ENCODE results near the gene SH3PXD2B. TPM values are rescaled to one million over a fixed set of nuclear protein-coding genes. Genes with fewer than 3 reads are reported as not detected.

SH3PXD2B gene
- total and polyA plus RNA-seq, 7 experiments from 2014 or later = 0.15 to 1.1 (median 0.28) TPM; not detected in 1

- no peaks in the 10 kb centered on the region for H3K27me3 Mint-ChIP-seq
- Histone ChIP-seq H3K36me3 (ENCODE audit: control insufficient read depth in 2 of 3, insufficient read depth in 3 of 3, low read length in 3 of 3) (no peaks in the 10 kb centered on the region), H3K27ac (ENCODE audit: low read depth, low read length) (no peak overlapping the region), H3K27me3 (ENCODE audit: control insufficient read depth in 2 of 2, insufficient read depth in 2 of 2, low read length in 2 of 2) (no peaks in the 10 kb centered on the region), H3K9me3 (ENCODE audit: control insufficient read depth in 2 of 3, low read length in 3 of 3) (no peaks in the 10 kb centered on the region), H3K4me3 (ENCODE audit: low read length) (no peak overlapping the region), H3K4me1 (ENCODE audit: control insufficient read depth in 2 of 2, insufficient read depth in 2 of 2, low read length in 2 of 2) (no peaks in the 10 kb centered on the region)
- H3K4me1 Mint-ChIP-seq = peaks cover 0 to 6% (median 0%) of the 10 kb centered on the region in 7 donors
- POLR2A ChIA-PET = no interaction called here
- CTCF ChIA-PET = no interaction called here
- H3K36me3 Mint-ChIP-seq = no peaks in the 10 kb centered on the region
- ATAC-seq (no peak), DNase-seq (no peak)
- H3K4me3 Mint-ChIP-seq = no peak overlapping the region
- intact Hi-C loops (cut with micrococcal nuclease) = no loop called here
- H3K27ac Mint-ChIP-seq = no peak overlapping the region
- no peaks in the 10 kb centered on the region for H3K9me3 Mint-ChIP-seq
These were observed 128.9 kb downstream of the SH3PXD2B start for GRCh38 chr5:172325452-172325851.

GRCh38 chr5:172322028-172322965 is 132.0 kb downstream of the SH3PXD2B start:
- H3K27me3 Mint-ChIP-seq = peaks cover 0 to under 1% (median 0%) of the 10 kb centered on the region in 5 donors
- no peak overlapping the region for H3K4me3 Mint-ChIP-seq
- no peak for DNase-seq
- no peak overlapping the region for H3K27ac Mint-ChIP-seq
- Histone ChIP-seq H3K4me3 (ENCODE audit: low read length) (no peak overlapping the region), H3K36me3 (ENCODE audit: control insufficient read depth in 2 of 3, insufficient read depth in 3 of 3, low read length in 3 of 3) (no peaks in the 10 kb centered on the region), H3K9me3 (ENCODE audit: control insufficient read depth in 2 of 3, low read length in 3 of 3) (no peaks in the 10 kb centered on the region), H3K27me3 (ENCODE audit: control insufficient read depth in 2 of 2, insufficient read depth in 2 of 2, low read length in 2 of 2) (no peaks in the 10 kb centered on the region), H3K27ac (ENCODE audit: low read depth, low read length) (no peak overlapping the region), H3K4me1 (ENCODE audit: control insufficient read depth in 2 of 2, insufficient read depth in 2 of 2, low read length in 2 of 2) (no peaks in the 10 kb centered on the region)
- intact Hi-C loops (cut with micrococcal nuclease) = no loop called here
- CTCF ChIA-PET = no interaction called here
- peaks cover 0 to 6% (median 0%) of the 10 kb centered on the region in 7 donors for H3K4me1 Mint-ChIP-seq
- no peaks in the 10 kb centered on the region for H3K36me3 Mint-ChIP-seq
- no peaks in the 10 kb centered on the region for H3K9me3 Mint-ChIP-seq
- POLR2A ChIA-PET = no interaction called here
- no peak for ATAC-seq

GRCh38 chr5:172321593-172321992 is 132.7 kb downstream of the SH3PXD2B start:
- CTCF ChIA-PET = no interaction called here
- Mint-ChIP-seq H3K4me3 (no peak overlapping the region), H3K27ac (peak overlapping the region in 2 of 9 donors; percentile 10 to 59), H3K4me1 (peaks cover 0 to 6% (median 0%) of the 10 kb centered on the region in 7 donors), H3K27me3 (peaks cover 0 to 3% (median 0%) of the 10 kb centered on the region in 5 donors), H3K9me3 (no peaks in the 10 kb centered on the region), H3K36me3 (no peaks in the 10 kb centered on the region)
- Histone ChIP-seq H3K27ac (ENCODE audit: low read depth, low read length) (no peak overlapping the region), H3K27me3 (ENCODE audit: control insufficient read depth in 2 of 2, insufficient read depth in 2 of 2, low read length in 2 of 2) (no peaks in the 10 kb centered on the region), H3K36me3 (ENCODE audit: control insufficient read depth in 2 of 3, insufficient read depth in 3 of 3, low read length in 3 of 3) (no peaks in the 10 kb centered on the region), H3K4me3 (ENCODE audit: low read length) (no peak overlapping the region), H3K9me3 (ENCODE audit: control insufficient read depth in 2 of 3, low read length in 3 of 3) (no peaks in the 10 kb centered on the region), H3K4me1 (ENCODE audit: control insufficient read depth in 2 of 2, insufficient read depth in 2 of 2, low read length in 2 of 2) (no peaks in the 10 kb centered on the region)
- POLR2A ChIA-PET = no interaction called here
- ATAC-seq (no peak), DNase-seq (no peak)
- intact Hi-C loops (cut with micrococcal nuclease) = no loop called here

GRCh38 chr5:172319708-172320441 is 134.4 kb downstream of the SH3PXD2B start:
- Histone ChIP-seq H3K4me3 (ENCODE audit: low read length) (no peak overlapping the region), H3K36me3 (ENCODE audit: control insufficient read depth in 2 of 3, insufficient read depth in 3 of 3, low read length in 3 of 3) (no peaks in the 10 kb centered on the region), H3K9me3 (ENCODE audit: control insufficient read depth in 2 of 3, low read length in 3 of 3) (no peaks in the 10 kb centered on the region), H3K27ac (ENCODE audit: low read depth, low read length) (no peak overlapping the region), H3K27me3 (ENCODE audit: control insufficient read depth in 2 of 2, insufficient read depth in 2 of 2, low read length in 2 of 2) (no peaks in the 10 kb centered on the region), H3K4me1 (ENCODE audit: control insufficient read depth in 2 of 2, insufficient read depth in 2 of 2, low read length in 2 of 2) (no peaks in the 10 kb centered on the region)
- intact Hi-C loops (cut with micrococcal nuclease) = no loop called here
- no peaks in the 10 kb centered on the region for H3K36me3 Mint-ChIP-seq
- peaks cover 0 to 3% (median 0%) of the 10 kb centered on the region in 5 donors for H3K27me3 Mint-ChIP-seq
- ChIA-PET CTCF (interaction anchor here (0.6 kb wide), 1 partner anchor 14 kb away, joined by 4 read pairs; no protein-coding TSS in a partner anchor), POLR2A (no interaction called here)
- H3K4me1 Mint-ChIP-seq = peaks cover 0 to 6% (median 0%) of the 10 kb centered on the region in 7 donors
- no peaks in the 10 kb centered on the region for H3K9me3 Mint-ChIP-seq
- no peak overlapping the region for H3K27ac Mint-ChIP-seq
- ATAC-seq (no peak), DNase-seq (no peak)
- H3K4me3 Mint-ChIP-seq = no peak overlapping the region

DNA sequence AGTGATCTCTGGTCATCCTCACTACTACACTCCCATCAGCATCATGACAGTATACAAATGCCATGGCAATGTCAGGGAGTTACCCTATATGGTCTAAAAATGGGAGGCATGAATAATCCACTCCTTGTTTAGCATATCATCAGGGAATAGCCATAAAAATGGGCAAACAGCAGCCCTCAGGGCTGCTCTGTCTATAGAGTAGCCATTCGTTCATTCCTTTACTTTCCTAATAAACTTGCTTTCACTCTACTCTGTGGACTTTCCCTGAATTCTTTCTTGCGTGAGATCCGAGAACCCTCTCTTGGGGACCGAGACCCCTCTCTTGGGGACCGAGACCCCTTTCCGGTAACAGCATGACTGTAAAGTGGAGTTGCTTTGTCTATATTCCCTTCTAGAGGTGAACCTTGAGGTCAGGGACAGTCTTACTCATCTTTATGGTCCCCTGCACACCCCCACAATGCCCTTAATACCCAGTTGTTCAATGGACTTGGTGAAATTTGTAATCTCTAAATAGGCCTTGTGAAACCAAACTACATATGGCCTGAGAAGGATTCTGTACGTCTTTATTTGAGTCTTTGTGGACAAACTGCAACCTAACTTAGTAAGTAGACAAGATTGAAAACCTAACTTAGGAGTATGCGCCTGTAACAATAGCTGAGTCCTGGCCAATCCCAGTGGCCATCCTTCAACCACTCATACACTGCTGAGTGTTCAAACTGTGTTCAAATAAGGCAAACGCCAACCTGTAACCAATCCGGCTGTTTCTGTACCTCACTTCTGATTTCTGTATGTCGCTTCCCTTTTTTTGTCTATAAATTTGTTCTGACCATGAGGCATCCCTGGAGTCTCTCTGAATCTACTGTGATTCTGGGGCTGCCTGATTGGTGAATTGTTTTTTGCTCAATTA is 138.5 kb downstream of the SH3PXD2B start:
- no peaks in the 10 kb centered on the region for H3K4me1 ChIP-seq (ENCODE audit: control insufficient read depth in 2 of 2, insufficient read depth in 2 of 2, low read length in 2 of 2)
- CTCF ChIA-PET = interaction anchor here (0.6 kb wide), 1 partner anchor 317 kb away, joined by 3 read pairs; no protein-coding TSS in a partner anchor
- H3K9me3 Mint-ChIP-seq = no peaks in the 10 kb centered on the region
- H3K36me3 ChIP-seq (ENCODE audit: control insufficient read depth in 2 of 3, insufficient read depth in 3 of 3, low read length in 3 of 3) = no peaks in the 10 kb centered on the region
- no peak overlapping the region for H3K27ac ChIP-seq (ENCODE audit: low read depth, low read length)
- H3K9me3 ChIP-seq (ENCODE audit: control insufficient read depth in 2 of 3, low read length in 3 of 3) = no peaks in the 10 kb centered on the region
- no peaks in the 10 kb centered on the region for H3K4me1 Mint-ChIP-seq
- H3K4me3 Mint-ChIP-seq = no peak overlapping the region
- no peak overlapping the region for H3K4me3 ChIP-seq (ENCODE audit: low read length)
- H3K27me3 ChIP-seq (ENCODE audit: control insufficient read depth in 2 of 2, insufficient read depth in 2 of 2, low read length in 2 of 2) = no peaks in the 10 kb centered on the region
- no peak for ATAC-seq
- no peak for DNase-seq
- peaks cover 0 to 3% (median 0%) of the 10 kb centered on the region in 5 donors for H3K36me3 Mint-ChIP-seq
- POLR2A ChIA-PET = no interaction called here
- intact Hi-C loops (cut with micrococcal nuclease) = no loop called here
- H3K27me3 Mint-ChIP-seq = peaks cover 0 to 7% (median 5%) of the 10 kb centered on the region in 5 donors
- H3K27ac Mint-ChIP-seq = no peak overlapping the region

DNA sequence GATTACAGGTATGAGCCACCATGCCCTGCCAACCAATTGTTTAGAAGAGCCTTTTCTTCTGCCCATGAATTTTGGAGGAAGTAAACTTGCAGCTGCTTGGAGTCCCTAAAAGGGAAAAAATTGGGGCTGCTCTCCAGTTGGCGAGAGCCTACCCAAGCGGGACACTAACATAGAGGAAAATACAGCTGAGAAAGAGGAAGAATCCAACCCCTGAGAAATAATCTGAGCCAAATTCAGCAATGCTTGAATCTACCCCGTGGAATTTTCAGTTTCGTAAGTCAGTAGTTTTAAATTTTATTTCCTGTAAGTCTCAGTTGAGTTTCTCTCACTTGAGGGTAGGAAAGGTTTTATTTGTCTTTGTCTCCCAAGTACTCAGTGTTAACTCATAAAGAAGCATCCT is 140.4 kb downstream of the SH3PXD2B start:
- H3K9me3 Mint-ChIP-seq = no peaks in the 10 kb centered on the region

More for the DNA sequence above, 140.4 kb downstream of the SH3PXD2B start:
- Histone ChIP-seq H3K9me3 (ENCODE audit: control insufficient read depth in 2 of 3, low read length in 3 of 3) (no peaks in the 10 kb centered on the region), H3K4me1 (ENCODE audit: control insufficient read depth in 2 of 2, insufficient read depth in 2 of 2, low read length in 2 of 2) (no peaks in the 10 kb centered on the region), H3K27me3 (ENCODE audit: control insufficient read depth in 2 of 2, insufficient read depth in 2 of 2, low read length in 2 of 2) (no peaks in the 10 kb centered on the region), H3K27ac (ENCODE audit: low read depth, low read length) (no peak overlapping the region), H3K36me3 (ENCODE audit: control insufficient read depth in 2 of 3, insufficient read depth in 3 of 3, low read length in 3 of 3) (no peaks in the 10 kb centered on the region), H3K4me3 (ENCODE audit: low read length) (no peak overlapping the region)
- ATAC-seq (no peak), DNase-seq (no peak)
- Mint-ChIP-seq H3K27me3 (peaks cover 0 to 10% (median 5%) of the 10 kb centered on the region in 5 donors), H3K4me3 (no peak overlapping the region), H3K36me3 (peaks cover 0 to 3% (median 0%) of the 10 kb centered on the region in 5 donors), H3K4me1 (no peaks in the 10 kb centered on the region), H3K27ac (no peak overlapping the region)
- intact Hi-C loops (cut with micrococcal nuclease) = no loop called here
- ChIA-PET CTCF (interaction anchor here (0.7 kb wide), 1 partner anchor 1795 kb away, joined by 3 read pairs; no protein-coding TSS in a partner anchor), POLR2A (no interaction called here)
